Activated T-cell treated with anti-CD3 and anti-CD28 coated beads, Interleukin-2, amount 50 U/mL, for 72 hours (primary cell): ENCODE measurements around the gene SMAD4. TPM values are rescaled to one million over a fixed set of nuclear protein-coding genes. Genes with fewer than 3 reads are reported as not detected.
"Not testable (repeated sequence)": the region's sequence is repeated elsewhere in the genome, so short reads cannot be mapped to it uniquely, and the experiment has no call there.

Experiments
- ATAC-seq, 2 donors: fragments of 150-1000 bp; cut with Tn5 transposase; replicated peaks in 1 of 2; 2 replicates each; pipeline ENCODE4 v1.10.0; 2021; ENCODE audit warnings: moderate library complexity in 2 of 2, mild to moderate bottlenecking in 1 of 2
- DNase-seq, 2 donors: peaks; one replicate each; pipeline ENCODE4 v3.0.0; 2021 to 2022; ENCODE audit warnings: mixed read lengths in 1 of 2
- H3K27ac Mint-ChIP-seq: one replicate; pipeline ENCODE4 v1.8.0; 2022; ENCODE audit warnings: mild to moderate bottlenecking, moderate library complexity, mixed read lengths
- H3K27me3 Mint-ChIP-seq: one replicate; pipeline ENCODE4 v1.8.0; 2022; ENCODE audit warnings: low read depth, mixed read lengths
- H3K36me3 Mint-ChIP-seq, 2 donors: one replicate each; pipeline ENCODE4 v1.8.0; 2022; ENCODE audit warnings: mixed read lengths in 2 of 2, mild to moderate bottlenecking in 1 of 2; ENCODE audit not compliant: insufficient read depth in 2 of 2
- H3K4me1 Mint-ChIP-seq: one replicate; pipeline ENCODE4 v1.8.0; 2022; ENCODE audit warnings: low read depth, mixed read lengths
- H3K4me3 Mint-ChIP-seq, 2 donors: one replicate each; pipeline ENCODE4 v1.8.0; 2022; ENCODE audit warnings: mild to moderate bottlenecking in 2 of 2, mixed read lengths in 2 of 2, moderate library complexity in 2 of 2
- H3K9me3 Mint-ChIP-seq, 2 donors: one replicate each; pipeline ENCODE4 v1.8.0; 2022; ENCODE audit warnings: mixed read lengths in 2 of 2
- total RNA-seq, 2 donors: library from RNA; stranded (reverse); gene quantifications; one replicate each; pipeline ENCODE4 v1.2.3, GENCODE V29; 2022

SMAD4 gene
- total RNA-seq, result 10 to 100 TPM; 84.7 to 97.0 TPM

DNA sequence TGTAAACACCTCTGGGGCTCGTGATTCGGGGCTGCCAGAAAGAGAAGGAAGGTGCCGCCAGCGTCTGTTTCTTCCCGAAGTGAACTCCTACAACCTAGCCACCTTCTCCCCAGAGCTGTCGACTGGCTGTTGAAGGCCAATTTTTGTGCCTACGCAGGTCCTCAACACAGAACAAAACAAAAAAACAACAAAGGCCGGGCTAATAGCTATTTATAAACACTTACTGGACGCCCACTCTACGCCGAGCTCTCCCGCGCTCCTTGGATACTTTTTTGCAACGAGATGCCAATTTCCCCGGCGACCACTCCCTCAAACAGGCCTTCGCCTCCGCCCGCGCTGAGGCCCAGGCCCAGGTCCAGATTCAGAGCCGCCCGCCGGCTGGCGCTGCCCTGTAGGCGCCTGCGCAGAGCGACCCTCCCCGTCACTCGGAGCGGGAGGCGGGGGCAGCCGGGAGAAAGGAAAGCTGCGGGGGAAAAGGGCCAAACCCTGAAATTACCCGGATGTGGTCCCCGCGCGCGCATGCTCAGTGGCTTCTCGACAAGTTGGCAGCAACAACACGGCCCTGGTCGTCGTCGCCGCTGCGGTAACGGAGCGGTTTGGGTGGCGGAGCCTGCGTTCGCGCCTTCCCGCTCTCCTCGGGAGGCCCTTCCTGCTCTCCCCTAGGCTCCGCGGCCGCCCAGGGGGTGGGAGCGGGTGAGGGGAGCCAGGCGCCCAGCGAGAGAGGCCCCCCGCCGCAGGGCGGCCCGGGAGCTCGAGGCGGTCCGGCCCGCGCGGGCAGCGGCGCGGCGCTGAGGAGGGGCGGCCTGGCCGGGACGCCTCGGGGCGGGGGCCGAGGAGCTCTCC, at the start of gene SMAD4:
Gene SMAD4 (plus strand): TSS at position 520 of the 843 bp plus-strand sequence. CDS start 16,834 bp downstream, outside the sequence.
- Mint-ChIP-seq H3K27me3 (no peaks in the 10 kb centered on the region), H3K27ac (peak within 1 kb of the TSS; percentile 99), H3K36me3 (peaks cover 6 to 14% of the 10 kb centered on the region in 2 donors), H3K9me3 (no peaks in the 10 kb centered on the region), H3K4me3 (peak within 1 kb of the TSS; percentile 96 to 98), H3K4me1 (peaks cover 58% of the 10 kb centered on the region)
- DNase-seq (peak; percentile 97 to 98), ATAC-seq (peak; percentile 85)

DNA sequence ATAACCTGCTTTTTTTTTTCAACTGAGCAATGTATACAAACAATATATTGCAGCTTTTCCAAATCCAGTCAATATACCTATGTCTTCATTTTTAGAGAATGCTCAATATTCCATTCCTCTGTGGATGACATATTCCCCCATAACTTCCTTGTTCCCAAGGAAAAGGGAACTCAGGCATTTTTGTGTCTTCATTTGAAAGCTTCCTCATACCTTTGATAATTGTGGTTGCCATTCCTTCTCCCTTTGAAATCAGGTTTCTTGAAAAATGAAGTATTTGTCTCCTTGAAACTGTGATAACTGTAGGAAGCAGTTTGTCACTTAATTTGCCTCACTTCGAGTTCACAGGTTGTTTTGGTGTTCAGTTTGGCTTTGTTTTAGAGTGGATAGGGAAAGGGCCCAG, 48.6 kb upstream of the SMAD4 start:
- Mint-ChIP-seq H3K27me3 (no peaks in the 10 kb centered on the region), H3K4me3 (no peak overlapping the region), H3K36me3 (peaks cover 16 to 19% of the 10 kb centered on the region in 2 donors), H3K4me1 (no peaks in the 10 kb centered on the region), H3K9me3 (peaks cover 3 to 5% of the 10 kb centered on the region in 2 donors), H3K27ac (no peak overlapping the region)
- ATAC-seq, result no peak
- DNase-seq, result no peak

DNA sequence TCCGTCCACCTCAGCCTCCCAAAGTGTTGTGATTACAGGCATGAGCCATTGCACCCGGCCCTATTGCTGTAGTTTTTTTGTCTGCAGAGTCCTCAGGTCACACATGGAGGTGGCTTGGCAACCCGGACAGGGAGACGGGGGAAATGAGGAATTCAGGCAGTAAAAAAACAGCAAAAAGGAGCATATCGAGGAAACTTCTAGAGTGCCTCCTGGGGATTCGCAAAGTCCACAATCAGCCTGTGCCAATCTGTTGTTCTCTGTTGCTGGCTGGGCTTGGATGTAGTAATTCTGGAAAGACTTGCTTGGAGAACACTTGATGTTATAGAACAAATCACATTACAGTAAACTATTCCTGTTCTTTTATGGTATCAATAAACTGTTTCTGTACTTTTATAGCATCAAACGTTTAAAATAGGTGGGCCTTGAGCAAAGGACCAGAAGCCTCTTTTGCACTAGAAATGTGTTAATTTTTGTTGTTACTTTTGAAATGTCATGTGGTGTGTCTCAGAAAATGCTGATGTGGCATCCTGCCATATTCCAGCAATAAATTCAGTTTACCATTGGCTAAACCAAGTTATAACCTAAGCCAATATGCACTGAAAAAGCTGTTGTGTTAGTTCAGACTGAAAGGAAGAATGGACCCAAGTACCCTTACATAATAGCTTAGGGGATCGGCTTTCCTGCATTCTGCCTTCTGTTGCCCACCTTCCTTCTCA, 47.8 kb upstream of the SMAD4 start:
- Mint-ChIP-seq H3K4me3 (no peak overlapping the region), H3K9me3 (peaks cover 3 to 5% of the 10 kb centered on the region in 2 donors), H3K27me3 (no peaks in the 10 kb centered on the region), H3K36me3 (peaks cover 10 to 16% of the 10 kb centered on the region in 2 donors), H3K4me1 (no peaks in the 10 kb centered on the region), H3K27ac (no peak overlapping the region)
- no peak for ATAC-seq
- DNase-seq, result no peak

DNA sequence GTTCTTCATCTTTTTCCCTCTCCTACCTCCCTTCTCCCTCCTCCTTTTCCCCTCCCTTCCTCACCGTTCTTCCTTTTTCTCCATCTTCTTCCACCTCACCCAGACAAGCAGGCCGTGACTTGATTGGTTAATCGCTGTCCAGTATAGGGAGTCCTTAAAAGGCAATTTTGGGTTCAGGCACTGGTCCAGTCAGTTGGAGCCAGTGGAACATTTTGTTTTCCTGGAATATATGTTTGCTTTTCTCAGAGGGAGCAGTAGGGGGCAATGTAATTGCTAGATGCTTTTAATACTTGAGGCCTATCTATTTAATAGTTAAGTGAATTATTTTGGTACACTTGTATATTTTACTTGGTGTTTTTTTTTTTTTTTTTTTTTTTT, 47.2 kb upstream of the SMAD4 start:
- Mint-ChIP-seq H3K4me3 (no peak overlapping the region), H3K9me3 (peaks cover 3 to 5% of the 10 kb centered on the region in 2 donors), H3K36me3 (peaks cover 9 to 13% of the 10 kb centered on the region in 2 donors), H3K27me3 (no peaks in the 10 kb centered on the region), H3K27ac (no peak overlapping the region), H3K4me1 (no peaks in the 10 kb centered on the region)
- DNase-seq, result no peak
- no peak for ATAC-seq

DNA sequence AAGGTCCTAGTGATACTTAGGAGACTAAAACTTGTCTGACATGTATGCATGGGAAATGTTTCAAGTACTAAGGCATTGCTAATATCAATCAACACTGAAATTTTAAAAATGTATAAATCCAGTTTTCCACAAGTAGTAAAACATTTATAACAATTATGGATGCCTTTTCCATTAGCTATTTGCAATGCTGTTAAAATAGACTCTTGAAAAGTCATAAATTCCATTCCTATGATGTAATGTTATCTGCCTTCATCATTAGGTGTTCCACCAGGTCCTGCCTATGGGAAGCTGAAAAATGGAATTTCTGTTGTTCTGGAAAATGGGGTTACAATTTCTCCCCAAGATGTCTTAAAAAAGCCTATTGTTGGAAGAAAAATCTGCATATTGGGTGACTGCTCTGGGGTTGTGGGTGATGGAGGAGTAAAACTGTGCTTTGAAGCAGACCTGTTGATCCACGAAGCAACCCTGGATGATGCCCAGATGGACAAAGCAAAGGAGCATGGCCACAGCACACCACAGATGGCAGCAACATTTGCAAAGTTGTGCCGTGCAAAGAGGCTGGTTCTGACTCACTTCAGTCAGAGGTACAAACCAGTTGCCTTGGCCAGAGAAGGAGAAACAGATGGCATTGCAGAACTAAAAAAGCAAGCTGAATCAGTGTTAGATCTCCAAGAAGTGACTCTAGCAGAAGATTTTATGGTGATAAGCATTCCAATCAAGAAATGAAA, 43.5 kb upstream of the SMAD4 start:
- ATAC-seq (no peak), DNase-seq (no peak)
- no peak overlapping the region for H3K27ac Mint-ChIP-seq
- H3K27me3 Mint-ChIP-seq, result no peaks in the 10 kb centered on the region
- no peaks in the 10 kb centered on the region for H3K4me1 Mint-ChIP-seq
- H3K36me3 Mint-ChIP-seq, result peaks cover 0 to 1% of the 10 kb centered on the region in 2 donors
- no peaks in the 10 kb centered on the region for H3K9me3 Mint-ChIP-seq
- H3K4me3 Mint-ChIP-seq, result no peak overlapping the region

DNA sequence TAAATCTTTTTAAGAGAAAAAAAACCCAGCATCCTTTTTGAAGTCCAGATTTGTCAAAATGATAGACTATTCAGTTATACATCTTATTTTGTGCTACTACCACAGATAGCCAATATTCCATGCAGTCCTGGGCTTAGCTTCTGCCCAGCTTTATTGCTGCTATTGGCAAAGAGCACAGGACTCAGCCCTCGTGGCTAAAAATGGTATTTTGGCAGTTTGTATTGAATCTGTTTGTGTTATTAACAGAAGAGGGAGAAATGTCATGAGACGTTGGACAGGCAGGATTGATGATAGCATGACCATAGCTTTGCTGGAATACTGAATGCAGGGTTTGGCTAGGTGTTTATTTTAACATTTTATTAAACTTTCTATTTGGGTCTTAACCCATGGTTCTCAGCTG, 42.8 kb upstream of the SMAD4 start:
- H3K36me3 Mint-ChIP-seq, result peaks cover 0 to 1% of the 10 kb centered on the region in 2 donors
- H3K4me3 Mint-ChIP-seq, result no peak overlapping the region
- no peak for DNase-seq
- H3K27me3 Mint-ChIP-seq, result no peaks in the 10 kb centered on the region
- ATAC-seq, result no peak
- H3K4me1 Mint-ChIP-seq, result no peaks in the 10 kb centered on the region
- no peak overlapping the region for H3K27ac Mint-ChIP-seq
- H3K9me3 Mint-ChIP-seq, result no peaks in the 10 kb centered on the region

DNA sequence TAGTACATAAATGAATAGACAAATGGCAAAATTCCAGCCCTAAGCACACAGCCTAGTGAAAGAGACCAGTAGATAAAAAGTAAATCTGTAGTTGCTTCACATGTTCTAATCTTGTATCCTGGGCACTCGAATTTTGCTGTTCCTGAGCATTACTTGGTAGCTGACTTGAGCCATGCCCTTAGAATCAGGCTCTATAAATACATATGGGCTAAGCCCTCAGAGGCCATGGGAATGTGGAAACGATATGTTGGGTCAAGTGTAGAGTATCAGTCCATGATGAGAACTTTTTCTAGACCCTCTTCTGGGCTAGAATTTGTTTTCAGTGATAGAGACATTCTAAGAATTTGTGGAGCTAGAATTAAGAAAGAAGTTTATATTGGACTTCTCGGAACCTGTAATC, 40.3 kb upstream of the SMAD4 start:
- DNase-seq (no peak), ATAC-seq (no peak)
- H3K4me3 Mint-ChIP-seq, result no peak overlapping the region
- no peak overlapping the region for H3K27ac Mint-ChIP-seq
- H3K27me3 Mint-ChIP-seq, result no peaks in the 10 kb centered on the region
- no peaks in the 10 kb centered on the region for H3K9me3 Mint-ChIP-seq
- H3K36me3 Mint-ChIP-seq, result peaks cover 0 to 1% of the 10 kb centered on the region in 2 donors
- no peaks in the 10 kb centered on the region for H3K4me1 Mint-ChIP-seq

DNA sequence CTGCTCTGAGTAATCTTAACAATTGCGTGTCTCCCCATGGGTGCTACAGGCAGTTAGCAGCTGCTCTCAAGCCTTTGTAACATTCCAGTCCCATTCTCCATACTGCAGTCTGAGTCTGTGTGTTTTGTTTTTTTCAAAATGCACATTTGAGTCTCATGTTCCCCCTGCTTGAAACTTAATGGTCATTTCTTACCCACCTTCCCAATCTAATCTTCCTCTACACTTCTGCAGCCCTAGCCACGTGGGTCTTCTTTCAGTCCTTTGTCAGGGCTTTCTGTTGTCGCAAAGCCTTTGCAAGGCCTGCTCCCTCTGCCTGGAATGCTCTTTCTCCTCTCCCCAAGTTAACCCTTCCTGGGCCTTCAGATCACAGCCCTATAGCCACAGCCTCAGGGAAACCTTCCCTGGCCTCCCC, 37.7 kb upstream of the SMAD4 start:
- DNase-seq, result no peak
- Mint-ChIP-seq H3K9me3 (peaks cover 0 to 3% of the 10 kb centered on the region in 2 donors), H3K4me3 (no peak overlapping the region), H3K36me3 (peaks cover 0 to 1% of the 10 kb centered on the region in 2 donors), H3K27ac (no peak overlapping the region), H3K27me3 (no peaks in the 10 kb centered on the region), H3K4me1 (no peaks in the 10 kb centered on the region)
- no peak for ATAC-seq

DNA sequence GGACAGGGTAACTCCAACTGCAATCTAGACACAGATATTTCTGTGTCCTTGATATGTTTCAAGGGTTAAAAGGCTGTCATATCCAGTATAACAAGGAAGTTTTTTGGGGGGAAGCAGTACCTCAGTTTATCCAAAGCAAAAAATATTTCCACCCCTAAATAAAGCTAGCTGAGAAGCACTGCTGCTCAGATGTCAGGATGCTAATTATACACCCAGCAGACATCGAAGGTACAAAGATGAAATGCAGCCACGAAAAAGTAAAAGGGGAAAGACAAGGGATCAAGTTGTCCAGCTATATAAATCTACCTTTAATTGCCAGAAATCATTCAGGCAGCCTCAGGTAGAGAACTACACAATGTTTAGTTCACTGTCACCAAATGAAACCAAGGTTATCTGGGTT, 36.0 kb upstream of the SMAD4 start:
- Mint-ChIP-seq H3K9me3 (peaks cover 0 to 3% of the 10 kb centered on the region in 2 donors), H3K4me1 (no peaks in the 10 kb centered on the region), H3K36me3 (peaks cover 0 to 1% of the 10 kb centered on the region in 2 donors), H3K27me3 (no peaks in the 10 kb centered on the region), H3K4me3 (no peak overlapping the region), H3K27ac (no peak overlapping the region)
- DNase-seq (no peak), ATAC-seq (no peak)

DNA sequence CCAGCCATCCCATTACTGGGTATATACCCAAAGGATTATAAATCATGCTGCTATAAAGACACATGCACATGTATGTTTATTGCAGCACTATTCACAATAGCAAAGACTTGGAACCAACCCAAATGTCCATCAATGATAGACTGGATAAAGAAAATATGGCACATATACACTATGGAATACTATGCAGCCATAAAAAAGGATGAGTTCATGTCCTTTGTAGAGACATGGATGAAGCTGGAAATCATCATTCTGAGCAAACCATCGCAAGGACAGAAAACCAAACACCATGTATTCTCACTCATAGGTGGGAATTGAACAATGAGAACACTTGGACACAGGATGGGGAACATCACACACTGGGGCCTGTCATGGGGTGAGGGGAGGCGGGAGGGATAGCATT, 26.8 kb upstream of the SMAD4 start:
- DNase-seq, H3K4me3 Mint-ChIP-seq, H3K27ac Mint-ChIP-seq, H3K27me3 Mint-ChIP-seq, H3K36me3 Mint-ChIP-seq, ATAC-seq, H3K4me1 Mint-ChIP-seq, H3K9me3 Mint-ChIP-seq: not testable (repeated sequence)

DNA sequence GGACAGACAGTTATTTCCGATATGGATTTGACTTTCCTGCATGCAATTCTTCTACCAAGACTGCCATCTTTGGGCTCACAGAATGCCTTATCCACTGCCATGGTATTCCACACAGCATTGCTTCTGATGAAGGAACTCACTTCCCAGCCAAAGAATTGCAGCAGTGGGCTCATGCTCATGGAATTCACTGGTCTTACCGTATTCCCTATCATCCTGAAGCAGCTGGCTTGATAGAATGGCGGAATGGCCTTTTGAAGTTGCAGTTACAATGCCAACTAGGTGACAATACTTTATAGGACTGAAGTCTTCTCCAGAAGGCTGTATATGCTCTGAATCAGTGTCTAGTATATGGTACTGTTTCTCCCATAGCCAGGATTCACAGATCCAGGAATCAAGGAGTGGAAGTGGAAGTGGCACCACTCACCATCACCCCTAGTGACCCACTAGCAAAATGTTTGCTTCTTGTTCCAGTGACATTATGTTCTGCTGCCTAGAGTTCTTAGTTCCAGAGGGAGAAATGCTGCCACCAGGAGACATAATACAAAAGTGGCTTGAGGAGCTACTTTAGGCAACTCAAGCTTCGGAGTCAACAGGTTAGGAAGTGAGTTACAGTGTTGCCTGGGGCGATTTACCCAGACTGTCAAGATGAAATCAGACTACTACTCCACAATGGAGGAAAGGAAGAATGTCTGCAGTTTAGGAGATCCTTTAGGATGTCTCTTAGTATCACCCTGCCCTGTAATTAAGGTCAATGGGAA, 23.8 kb upstream of the SMAD4 start:
- Mint-ChIP-seq H3K27ac (no peak overlapping the region), H3K36me3 (peaks cover 0 to 5% of the 10 kb centered on the region in 2 donors), H3K27me3 (no peaks in the 10 kb centered on the region), H3K9me3 (peaks cover 0 to 2% of the 10 kb centered on the region in 2 donors), H3K4me1 (no peaks in the 10 kb centered on the region), H3K4me3 (no peak overlapping the region)
- DNase-seq (no peak), ATAC-seq (no peak)

DNA sequence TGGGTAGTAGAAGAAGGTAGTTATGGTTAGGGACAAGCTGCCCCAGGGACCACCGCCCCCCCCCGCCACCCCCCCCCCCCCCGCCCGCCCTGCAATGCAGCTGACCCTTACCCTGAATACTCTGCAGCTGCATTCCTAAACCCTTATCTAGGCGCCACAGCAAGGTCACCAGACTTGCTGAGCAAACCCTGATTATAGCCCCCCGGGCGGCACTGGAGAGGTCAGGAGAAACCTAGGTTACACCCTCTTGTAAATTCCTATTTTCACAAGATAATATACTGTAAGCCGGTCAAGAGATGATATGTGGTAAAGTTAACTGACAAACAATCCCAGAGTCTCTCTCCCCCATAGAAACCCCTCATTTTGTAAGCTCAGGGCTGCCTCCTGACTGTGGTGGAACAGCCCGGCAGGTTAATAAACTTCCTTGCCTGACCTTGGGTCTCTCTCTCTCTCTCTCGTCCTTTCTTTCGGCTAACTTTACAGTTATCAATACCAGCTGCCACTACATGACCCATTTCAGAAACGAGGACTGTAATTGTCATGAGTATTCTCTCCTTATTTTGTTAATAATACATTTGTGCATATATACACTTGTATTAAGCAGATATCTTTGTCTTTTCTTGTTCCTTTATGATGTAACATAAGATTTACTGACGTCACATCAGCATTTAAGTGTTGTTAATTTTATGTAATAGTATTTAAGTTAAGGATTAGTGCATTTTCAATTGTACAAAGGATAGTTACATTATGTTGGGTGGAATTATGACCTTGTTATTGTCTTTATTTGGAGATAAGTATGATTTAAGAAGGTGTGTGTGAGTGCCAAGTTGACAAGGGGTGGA, 22.8 kb upstream of the SMAD4 start:
- H3K4me1 Mint-ChIP-seq, result no peaks in the 10 kb centered on the region
- H3K36me3 Mint-ChIP-seq, result peaks cover 0 to under 1% of the 10 kb centered on the region in 2 donors
- no peaks in the 10 kb centered on the region for H3K9me3 Mint-ChIP-seq
- no peak for ATAC-seq
- H3K27ac Mint-ChIP-seq, result no peak overlapping the region
- no peaks in the 10 kb centered on the region for H3K27me3 Mint-ChIP-seq
- no peak overlapping the region for H3K4me3 Mint-ChIP-seq
- DNase-seq, result no peak
